HL-60 (cell line): ENCODE results near the gene FMN1.
A peak's percentile ranks its signal among the peaks of the same experiment; 100 is the strongest.

ENCODE experiments used
- DNase-seq, 2 experiments: peaks; one replicate each; pipeline ENCODE4 v3.0.0-alpha.2; 2010 to 2020; ENCODE audit warnings: low read depth in 1 of 2, low spot score in 1 of 2
- H3K27ac ChIP-seq: fragments of 250-450 bp; sonication (Bioruptor Pico); replicated peaks from 2 replicates; pipeline ENCODE4 v1.5.1; 2020; ENCODE audit warnings: mild to moderate bottlenecking, moderate library complexity
- H3K27me3 ChIP-seq: fragments of 250-450 bp; sonication (Bioruptor Pico); 2 replicates; pipeline ENCODE4 v1.5.1; 2021; ENCODE audit warnings: mild to moderate bottlenecking, moderate library complexity; ENCODE audit not compliant: insufficient read depth, poor library complexity, severe bottlenecking
- H3K4me3 ChIP-seq: replicated peaks from 2 replicates; pipeline ENCODE4 v1.5.1; 2011; ENCODE audit warnings: mild to moderate bottlenecking, control low read depth, low read length; ENCODE audit not compliant: insufficient read depth
- GABPA ChIP-seq: IDR thresholded peaks from 2 replicates; pipeline ENCODE4 v1.6.1; 2012; ENCODE audit warnings: low read depth
- POLR2AphosphoS5 ChIP-seq: IDR thresholded peaks from 2 replicates; pipeline ENCODE4 v1.6.1; 2012; ENCODE audit warnings: low read depth
- REST ChIP-seq: IDR thresholded peaks from 2 replicates; pipeline ENCODE4 v1.6.1; 2012; ENCODE audit warnings: low read depth; ENCODE audit not compliant: insufficient replicate concordance
- SPI1 ChIP-seq: IDR thresholded peaks from 2 replicates; pipeline ENCODE4 v1.6.1; 2012; ENCODE audit warnings: low read depth, mild to moderate bottlenecking, borderline replicate concordance
- TF ChIP-seq, protein P1 (sequence below): IDR thresholded peaks from one replicate; pipeline ENCODE4 v1.5.1; 2011; ENCODE audit warnings: low read length, control low read depth, inconsistent platforms; ENCODE audit not compliant: insufficient read depth

Gene FMN1

DNA sequence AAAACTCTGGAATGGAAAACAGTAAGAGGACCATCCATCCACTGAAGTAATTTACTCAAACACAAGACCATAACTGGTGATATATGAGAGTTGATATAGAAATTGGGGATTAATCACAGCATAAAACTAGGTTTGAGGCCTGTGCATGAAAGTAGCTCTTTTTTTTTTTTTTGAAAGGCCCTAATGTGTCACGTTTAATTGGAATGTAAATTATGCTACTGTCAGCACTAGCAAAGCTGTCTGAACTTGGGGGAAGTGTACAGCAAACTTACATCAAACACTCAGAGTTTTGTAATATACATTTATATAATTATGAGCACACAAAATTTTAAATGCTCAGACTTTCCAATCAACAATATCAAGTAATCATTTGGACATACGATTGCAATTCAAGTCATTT is 322.6 kb downstream of the FMN1 start:
- TF ChIP-seq POLR2AphosphoS5 (no peak), SPI1 (no peak), REST (no peak), GABPA (no peak)
- TF ChIP-seq, protein P1, sequence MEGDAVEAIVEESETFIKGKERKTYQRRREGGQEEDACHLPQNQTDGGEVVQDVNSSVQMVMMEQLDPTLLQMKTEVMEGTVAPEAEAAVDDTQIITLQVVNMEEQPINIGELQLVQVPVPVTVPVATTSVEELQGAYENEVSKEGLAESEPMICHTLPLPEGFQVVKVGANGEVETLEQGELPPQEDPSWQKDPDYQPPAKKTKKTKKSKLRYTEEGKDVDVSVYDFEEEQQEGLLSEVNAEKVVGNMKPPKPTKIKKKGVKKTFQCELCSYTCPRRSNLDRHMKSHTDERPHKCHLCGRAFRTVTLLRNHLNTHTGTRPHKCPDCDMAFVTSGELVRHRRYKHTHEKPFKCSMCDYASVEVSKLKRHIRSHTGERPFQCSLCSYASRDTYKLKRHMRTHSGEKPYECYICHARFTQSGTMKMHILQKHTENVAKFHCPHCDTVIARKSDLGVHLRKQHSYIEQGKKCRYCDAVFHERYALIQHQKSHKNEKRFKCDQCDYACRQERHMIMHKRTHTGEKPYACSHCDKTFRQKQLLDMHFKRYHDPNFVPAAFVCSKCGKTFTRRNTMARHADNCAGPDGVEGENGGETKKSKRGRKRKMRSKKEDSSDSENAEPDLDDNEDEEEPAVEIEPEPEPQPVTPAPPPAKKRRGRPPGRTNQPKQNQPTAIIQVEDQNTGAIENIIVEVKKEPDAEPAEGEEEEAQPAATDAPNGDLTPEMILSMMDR: no peak
- Histone ChIP-seq H3K4me3 (no peak overlapping the region), H3K27ac (no peak overlapping the region), H3K27me3 (peaks cover 2% of the 10 kb centered on the region)
- DNase-seq: no peak

DNA sequence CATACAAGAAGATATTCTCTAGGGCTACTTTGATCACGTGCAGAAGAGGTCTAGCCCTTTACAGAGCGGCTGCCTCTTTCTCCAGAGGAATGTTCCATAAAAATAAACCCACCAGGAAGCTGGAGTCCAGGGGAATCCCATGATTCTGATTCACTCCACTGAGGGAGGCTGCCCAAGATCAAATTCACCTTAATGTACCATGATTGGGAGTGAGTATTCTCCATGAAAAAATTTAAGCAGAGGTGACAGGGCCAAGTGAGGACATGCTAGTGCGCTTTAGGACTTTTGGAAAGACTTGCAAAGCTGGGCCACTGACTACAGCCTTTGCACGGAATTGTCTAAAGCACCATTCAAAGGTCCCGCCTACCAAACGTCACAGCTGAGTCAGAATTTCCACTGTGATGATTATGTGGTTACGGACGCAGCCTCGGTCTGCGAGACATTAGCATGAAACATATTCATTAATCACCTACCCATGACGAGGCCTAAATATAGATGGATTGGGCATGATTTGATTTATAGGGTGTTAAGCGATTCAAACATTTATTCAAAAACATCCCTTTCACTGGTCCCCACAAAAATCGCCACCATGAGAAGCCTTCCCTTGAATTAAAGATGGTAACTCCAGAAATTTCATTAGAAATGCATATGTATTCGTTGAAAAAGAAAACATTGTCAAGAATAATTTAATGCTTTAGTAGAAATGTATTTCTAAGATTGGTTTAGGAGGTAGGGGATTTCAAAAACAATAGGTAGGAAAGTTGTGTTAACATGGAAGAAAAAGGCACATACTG is 324.1 kb downstream of the FMN1 start:
- no peak for DNase-seq
- no peak overlapping the region for H3K27ac ChIP-seq

GRCh38 chr15:32869776-32870175 is 324.7 kb downstream of the FMN1 start:
- TF ChIP-seq REST (no peak), SPI1 (peak; percentile 79), GABPA (no peak), POLR2AphosphoS5 (no peak)
- TF ChIP-seq, protein P1: no peak
- no peak overlapping the region for H3K27ac ChIP-seq
- DNase-seq: no peak

More for the DNA sequence above, 324.1 kb downstream of the FMN1 start:
- peaks cover 2% of the 10 kb centered on the region for H3K27me3 ChIP-seq
- H3K4me3 ChIP-seq: no peak overlapping the region
- TF ChIP-seq SPI1 (no peak), GABPA (no peak), REST (no peak), POLR2AphosphoS5 (no peak)
- TF ChIP-seq, protein P1: no peak

More at GRCh38 chr15:32869776-32870175, 324.7 kb downstream of the FMN1 start:
- H3K4me3 ChIP-seq: no peak overlapping the region
- H3K27me3 ChIP-seq: no peaks in the 10 kb centered on the region
